IMR-90 (cell line): ENCODE results near the gene BLMH. TPM values are rescaled to one million over a fixed set of nuclear protein-coding genes. Genes with fewer than 3 reads are reported as not detected.

Experiments
- ATAC-seq: fragments of 200-7000 bp; cut with Tn5 transposase; 2 replicates; pipeline ENCODE4 v1.9.1; 2020; ENCODE audit warnings: low read depth, mild to moderate bottlenecking, moderate library complexity
- BruUV-seq: library from RNA; stranded (reverse); fragments of 400-500 nt; replicated peaks from 2 replicates; lab custom pipeline; 2021; lab: Mats Ljungman, UMichigan
- CTCF ChIA-PET: fragments of 300-600 bp; formaldehyde crosslinking; extraction: SDS; loops from one replicate; lab custom pipeline; 2021; ENCODE audit warnings: antibody characterized with exemption; lab: Yijun Ruan, JAX
- POLR2A ChIA-PET: fragments of 300-600 bp; sonication (Branson Sonifier 250); formaldehyde crosslinking; loops from one replicate; lab custom pipeline; 2022; ENCODE audit warnings: antibody characterized with exemption; ENCODE audit not compliant: unreplicated experiment; lab: Charles Lee
- DNase-seq: peaks from one replicate; pipeline ENCODE4 v3.0.0; 2013
- H2AFZ ChIP-seq: replicated peaks from 2 replicates; pipeline ENCODE3; 2013; ENCODE audit warnings: low read length, mild to moderate bottlenecking; ENCODE audit not compliant: poor library complexity
- H2AK5ac ChIP-seq: 2 replicates; pipeline ENCODE4 v1.6.1; 2013; ENCODE audit warnings: low read depth, low read length, inconsistent platforms
- H2AK9ac ChIP-seq: replicated peaks from 2 replicates; pipeline ENCODE3; 2013; ENCODE audit warnings: mild to moderate bottlenecking, low read depth, low read length, moderate library complexity; ENCODE audit not compliant: poor library complexity
- H2BK120ac ChIP-seq: 2 replicates; pipeline ENCODE4 v1.6.1; 2013; ENCODE audit warnings: low read depth, low read length, inconsistent platforms
- H2BK15ac ChIP-seq: 3 replicates; pipeline ENCODE4 v1.6.1; 2013; ENCODE audit warnings: low read depth, low read length, inconsistent platforms
- H2BK20ac ChIP-seq: 2 replicates; pipeline ENCODE4 v1.6.1; 2013; ENCODE audit warnings: low read depth, mild to moderate bottlenecking, inconsistent platforms, low read length, moderate library complexity
- H2BK5ac ChIP-seq: 2 replicates; pipeline ENCODE4 v1.6.1; 2013; ENCODE audit warnings: mild to moderate bottlenecking, low read depth, low read length, inconsistent platforms; ENCODE audit not compliant: poor library complexity, severe bottlenecking
- H3K14ac ChIP-seq: replicated peaks from 2 replicates; pipeline ENCODE4 v1.6.1; 2013; ENCODE audit warnings: low read depth, low read length, inconsistent platforms
- H3K18ac ChIP-seq: 2 replicates; pipeline ENCODE4 v1.6.1; 2013; ENCODE audit warnings: low read depth, low read length, control low read depth
- H3K23ac ChIP-seq: 2 replicates; pipeline ENCODE4 v1.6.1; 2013; ENCODE audit warnings: low read depth, low read length, inconsistent platforms
- H3K27ac ChIP-seq: 2 replicates; pipeline ENCODE4 v1.5.1; 2013; ENCODE audit warnings: mild to moderate bottlenecking, control low read depth, low read length; ENCODE audit not compliant: insufficient read depth
- H3K27me3 ChIP-seq: 2 replicates; pipeline ENCODE4 v1.6.1; 2013; ENCODE audit warnings: low read length; ENCODE audit not compliant: control insufficient read depth, insufficient read depth
- H3K36me3 ChIP-seq: 2 replicates; pipeline ENCODE4 v1.6.1; 2013; ENCODE audit warnings: low read length, mixed read lengths; ENCODE audit not compliant: control insufficient read depth, insufficient read depth
- H3K4ac ChIP-seq: 2 replicates; pipeline ENCODE4 v1.6.1; 2013; ENCODE audit warnings: low read depth, low read length, inconsistent platforms
- H3K4me1 ChIP-seq: 2 replicates; pipeline ENCODE4 v1.6.1; 2013; ENCODE audit warnings: low read length, mixed read lengths; ENCODE audit not compliant: control insufficient read depth, insufficient read depth
- H3K4me2 ChIP-seq: 2 replicates; pipeline ENCODE4 v1.6.1; 2013; ENCODE audit warnings: low read depth, mild to moderate bottlenecking, control low read depth, low read length, moderate library complexity
- H3K4me3 ChIP-seq: 2 replicates; pipeline ENCODE4 v1.5.1; 2013; ENCODE audit warnings: low read depth, mild to moderate bottlenecking, control low read depth, low read length, moderate library complexity; ENCODE audit not compliant: insufficient read depth
- H3K56ac ChIP-seq: 2 replicates; pipeline ENCODE4 v1.6.1; 2013; ENCODE audit warnings: low read length, inconsistent platforms; ENCODE audit not compliant: insufficient read depth; ENCODE audit errors: extremely low read depth
- H3K79me1 ChIP-seq, 2 experiments: 2 replicates each; pipeline ENCODE4 v1.6.1; 2013; ENCODE audit warnings: low read length in 2 of 2, inconsistent platforms in 1 of 2, low read depth in 1 of 2
- H3K9ac ChIP-seq: 2 replicates; pipeline ENCODE4 v1.6.1; 2013; ENCODE audit warnings: low read depth, low read length, control low read depth
- H3K9me1 ChIP-seq: 2 replicates; pipeline ENCODE4 v1.6.1; 2013; ENCODE audit warnings: low read length, inconsistent platforms; ENCODE audit not compliant: insufficient read depth
- H3K9me3 ChIP-seq: 2 replicates; pipeline ENCODE4 v1.6.1; 2013; ENCODE audit warnings: low read length; ENCODE audit not compliant: control insufficient read depth, insufficient read depth
- H4K20me1 ChIP-seq: 2 replicates; pipeline ENCODE4 v1.6.1; 2013; ENCODE audit warnings: low read length, inconsistent platforms; ENCODE audit not compliant: insufficient read depth
- H4K5ac ChIP-seq: 2 replicates; pipeline ENCODE4 v1.6.1; 2013; ENCODE audit warnings: mild to moderate bottlenecking, low read depth, low read length, control low read depth
- H4K8ac ChIP-seq, 2 experiments: 2 replicates each; pipeline ENCODE4 v1.6.1; 2013; ENCODE audit warnings: low read depth in 2 of 2, low read length in 2 of 2, control low read depth in 1 of 2, inconsistent platforms in 1 of 2
- H4K91ac ChIP-seq: 2 replicates; pipeline ENCODE4 v1.6.1; 2013; ENCODE audit warnings: low read depth, low read length, inconsistent platforms; ENCODE audit not compliant: insufficient read depth
- BHLHE40 ChIP-seq: fragments of 150-350 bp; IDR thresholded peaks from 2 replicates; pipeline ENCODE4 v1.6.1; 2016; ENCODE audit warnings: mild to moderate bottlenecking, low read depth, low read length
- CEBPB ChIP-seq: IDR thresholded peaks from 2 replicates; pipeline ENCODE4 v1.6.1; 2012; ENCODE audit warnings: low read depth, low read length, improper control_type of control experiment
- CHD1 ChIP-seq: IDR thresholded peaks from 2 replicates; pipeline ENCODE4 v1.6.1; 2012; ENCODE audit warnings: low read depth, low read length, improper control_type of control experiment
- FOS ChIP-seq: fragments of 150-350 bp; IDR thresholded peaks from 2 replicates; pipeline ENCODE4 v1.6.1; 2016; ENCODE audit warnings: low read depth, low read length
- MAFK ChIP-seq: IDR thresholded peaks from 2 replicates; pipeline ENCODE4 v1.6.1; 2012; ENCODE audit warnings: low read depth, low read length, improper control_type of control experiment
- MAZ ChIP-seq: IDR thresholded peaks from 2 replicates; pipeline ENCODE4 v1.6.1; 2012; ENCODE audit warnings: low read depth, mild to moderate bottlenecking, low read length, improper control_type of control experiment, moderate library complexity, borderline replicate concordance
- MXI1 ChIP-seq: IDR thresholded peaks from 2 replicates; pipeline ENCODE4 v1.6.1; 2012; ENCODE audit warnings: low read depth, mild to moderate bottlenecking, low read length, moderate library complexity, borderline replicate concordance
- POLR2A ChIP-seq: IDR thresholded peaks from 2 replicates; pipeline ENCODE4 v1.6.1; 2012; ENCODE audit warnings: mild to moderate bottlenecking, low read depth, low read length
- RCOR1 ChIP-seq: IDR thresholded peaks from 2 replicates; pipeline ENCODE4 v1.6.1; 2012; ENCODE audit warnings: mild to moderate bottlenecking, low read length, improper control_type of control experiment; ENCODE audit not compliant: insufficient replicate concordance
- RFX5 ChIP-seq: IDR thresholded peaks from 2 replicates; pipeline ENCODE4 v1.8.0; 2012; ENCODE audit warnings: low read depth, mild to moderate bottlenecking, low read length, moderate library complexity
- SMC3 ChIP-seq: fragments of 150-350 bp; IDR thresholded peaks from 2 replicates; pipeline ENCODE4 v1.6.1; 2016; ENCODE audit warnings: low read depth, mild to moderate bottlenecking, antibody characterized with exemption, low read length, moderate library complexity
- WGBS, 2 experiments: methylation state at CpG; one replicate each; pipeline versions ENCODE4 v1.1.5 to v1.1.7; 2013; ENCODE audit warnings: missing lambda C conversion rate in 2 of 2; ENCODE audit not compliant: insufficient read length in 1 of 2; ENCODE audit errors: extremely low coverage in 2 of 2; 5-methylcytosine and 5-hydroxymethylcytosine counted together
- dilution Hi-C: fragments of 300-500 bp; cut with HindIII; formaldehyde crosslinking; loops from one replicate; pipeline ENCODE4 v1.14.3; 2018; ENCODE audit warnings: low sequenced_read_pairs; ENCODE audit not compliant: unreplicated experiment
- in situ Hi-C: fragments of 300-500 bp; cut with MboI; formaldehyde crosslinking; loops from 3 replicates; pipeline ENCODE4 v1.14.3; 2019; ENCODE audit warnings: low sequenced_read_pairs, inconsistent platforms, mixed read lengths
- intact Hi-C: fragments of 100-400 bp; cut with micrococcal nuclease; formaldehyde crosslinking; loops from 2 replicates; pipeline ENCODE4 v1.10.0; 2022
- polyA plus RNA-seq, 3 experiments: library from polyadenylated mRNA; depleted of rRNA; stranded (reverse); fragments of >200 nt; gene quantifications; 2 replicates each; pipeline ENCODE4 v1.2.3, GENCODE V29; 2012; ENCODE audit warnings: low replicate concordance in 1 of 3
- total RNA-seq: library from RNA; depleted of rRNA; stranded (reverse); fragments of >200 nt; gene quantifications from 2 replicates; pipeline ENCODE4 v1.2.3, GENCODE V29; 2012
- TF ChIP-seq, protein P1 (sequence below): fragments of 150-350 bp; IDR thresholded peaks from 2 replicates; pipeline ENCODE4 v1.6.1; 2017; ENCODE audit warnings: mild to moderate bottlenecking, antibody characterized with exemption, low read length, low read depth

The BLMH gene
- total and polyA plus RNA-seq, 2 of the 4 experiments (the other 2 are of a cell fraction): 17.3 to 20.8 TPM

DNA sequence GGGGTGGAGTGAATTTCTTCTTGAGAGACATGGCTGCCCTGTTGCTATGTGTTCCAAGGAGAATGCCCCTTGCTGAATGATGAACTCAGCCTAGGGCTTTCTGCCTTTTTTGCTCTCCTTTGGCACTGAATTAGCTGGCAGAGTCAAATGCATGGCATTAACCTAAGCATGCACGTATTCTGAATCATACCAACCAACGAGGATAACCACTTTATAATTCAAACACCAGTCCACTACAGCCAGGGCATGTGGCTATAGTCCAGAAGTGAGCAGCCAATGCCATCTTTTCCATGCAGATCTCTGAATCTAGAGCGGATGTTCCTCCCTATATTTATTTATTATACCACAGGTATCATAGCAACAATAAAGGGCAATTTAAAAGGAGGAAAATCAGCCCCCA is 26.4 kb upstream of the BLMH start:
- DNase-seq: no peak
- dilution Hi-C loops: no loop called here
- Histone ChIP-seq H3K27ac (no peak overlapping the region), H2AK9ac (no peak overlapping the region), H3K9me3 (no peaks in the 10 kb centered on the region), H4K91ac (no peak overlapping the region), H3K56ac (no peak overlapping the region), H3K4me2 (no peak overlapping the region), H2BK5ac (no peak overlapping the region), H3K27me3 (peaks cover 7% of the 10 kb centered on the region), H3K36me3 (no peaks in the 10 kb centered on the region), H3K9ac (no peak overlapping the region), H3K4me1 (peaks cover 2% of the 10 kb centered on the region; the same call in 1 of the 2 replicates), H3K18ac (no peak overlapping the region), H3K4ac (no peak overlapping the region), H3K9me1 (no peaks in the 10 kb centered on the region), H2AK5ac (no peak overlapping the region), H2BK20ac (no peak overlapping the region), H2AFZ (no peak overlapping the region), H3K79me1 (no peaks in the 10 kb centered on the region), H4K8ac (no peak overlapping the region), H3K23ac (no peak overlapping the region), H2BK15ac (no peak overlapping the region), H4K20me1 (no peaks in the 10 kb centered on the region), H3K4me3 (no peak overlapping the region), H3K14ac (no peak overlapping the region), H4K5ac (no peak overlapping the region), H2BK120ac (no peak overlapping the region)
- BruUV-seq: no TSS peak
- WGBS, 2 experiments: 58% methylated on average over 2 of the region's 3 CpGs; no CpG with 5 or more reads in 1 of the 2 experiments
- in situ Hi-C loops: loop anchor here (25.0 kb wide), 1 partner anchor 394 kb away; no protein-coding TSS in a partner anchor
- POLR2A ChIA-PET: no interaction called here
- intact Hi-C loops: no loop called here
- no peak for ATAC-seq
- CTCF ChIA-PET: no interaction called here
- TF ChIP-seq, protein P1, sequence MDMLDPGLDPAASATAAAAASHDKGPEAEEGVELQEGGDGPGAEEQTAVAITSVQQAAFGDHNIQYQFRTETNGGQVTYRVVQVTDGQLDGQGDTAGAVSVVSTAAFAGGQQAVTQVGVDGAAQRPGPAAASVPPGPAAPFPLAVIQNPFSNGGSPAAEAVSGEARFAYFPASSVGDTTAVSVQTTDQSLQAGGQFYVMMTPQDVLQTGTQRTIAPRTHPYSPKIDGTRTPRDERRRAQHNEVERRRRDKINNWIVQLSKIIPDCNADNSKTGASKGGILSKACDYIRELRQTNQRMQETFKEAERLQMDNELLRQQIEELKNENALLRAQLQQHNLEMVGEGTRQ: no peak
- TF ChIP-seq RFX5: no peak
- no peak for TF ChIP-seq RCOR1
- no peak for TF ChIP-seq CEBPB
- no peak for TF ChIP-seq MAZ
- no peak for TF ChIP-seq SMC3
- no peak for TF ChIP-seq MXI1
- no peak for TF ChIP-seq MAFK
- no peak for TF ChIP-seq FOS
- no peak for TF ChIP-seq CHD1
- no peak for TF ChIP-seq POLR2A
- TF ChIP-seq BHLHE40: no peak
